ENCODE data around the gene MINDY3.

Gene MINDY3

DNA sequence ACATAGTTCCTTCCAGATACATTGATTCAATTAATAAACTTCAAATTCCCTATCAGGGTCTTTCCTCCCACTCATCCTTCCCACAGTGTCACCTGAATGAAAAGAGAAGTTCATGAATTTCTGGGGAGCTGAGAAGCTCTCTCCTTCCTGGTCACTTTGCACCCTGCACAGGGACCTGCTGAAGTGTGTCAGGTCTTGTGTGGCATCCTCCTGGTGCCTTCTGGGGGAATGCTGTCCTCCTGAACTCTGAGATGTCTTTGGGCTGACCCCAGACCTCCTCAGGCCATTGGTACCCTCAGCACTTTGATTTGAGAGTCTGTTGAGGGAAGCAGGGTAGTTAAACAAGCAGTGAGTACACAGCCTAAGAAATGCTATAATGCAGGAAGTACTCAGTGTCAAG, 101.0 kb downstream of the MINDY3 start:
- H3K9ac ChIP-seq (ENCODE audit: low read depth, low read length): no peak overlapping the region
- no peaks in the 10 kb centered on the region for H4K20me1 ChIP-seq (ENCODE audit: insufficient read depth, low read length)
- peaks cover 3% of the 10 kb centered on the region for H3K27me3 ChIP-seq (ENCODE audit: insufficient read depth, low read length, poor library complexity)
- DNase-seq: no peak
- no peak overlapping the region for H2AFZ ChIP-seq (ENCODE audit: low read depth, low read length)
- no peak for TF ChIP-seq EZH2 (IDR thresholded peaks at IDR 0.05; ENCODE audit: borderline replicate concordance, low read depth, low read length, severe bottlenecking)
- TF ChIP-seq, protein P1, sequence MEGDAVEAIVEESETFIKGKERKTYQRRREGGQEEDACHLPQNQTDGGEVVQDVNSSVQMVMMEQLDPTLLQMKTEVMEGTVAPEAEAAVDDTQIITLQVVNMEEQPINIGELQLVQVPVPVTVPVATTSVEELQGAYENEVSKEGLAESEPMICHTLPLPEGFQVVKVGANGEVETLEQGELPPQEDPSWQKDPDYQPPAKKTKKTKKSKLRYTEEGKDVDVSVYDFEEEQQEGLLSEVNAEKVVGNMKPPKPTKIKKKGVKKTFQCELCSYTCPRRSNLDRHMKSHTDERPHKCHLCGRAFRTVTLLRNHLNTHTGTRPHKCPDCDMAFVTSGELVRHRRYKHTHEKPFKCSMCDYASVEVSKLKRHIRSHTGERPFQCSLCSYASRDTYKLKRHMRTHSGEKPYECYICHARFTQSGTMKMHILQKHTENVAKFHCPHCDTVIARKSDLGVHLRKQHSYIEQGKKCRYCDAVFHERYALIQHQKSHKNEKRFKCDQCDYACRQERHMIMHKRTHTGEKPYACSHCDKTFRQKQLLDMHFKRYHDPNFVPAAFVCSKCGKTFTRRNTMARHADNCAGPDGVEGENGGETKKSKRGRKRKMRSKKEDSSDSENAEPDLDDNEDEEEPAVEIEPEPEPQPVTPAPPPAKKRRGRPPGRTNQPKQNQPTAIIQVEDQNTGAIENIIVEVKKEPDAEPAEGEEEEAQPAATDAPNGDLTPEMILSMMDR (IDR thresholded peaks at IDR 0.05; ENCODE audit: borderline replicate concordance, extremely low read depth, low read length, poor library complexity, severe bottlenecking): no peak
- no peak overlapping the region for H3K4me3 ChIP-seq (ENCODE audit: low read depth in 1 of 2, low read length in 2 of 2)
- H3K36me3 ChIP-seq (ENCODE audit: insufficient read depth, low read length): no peaks in the 10 kb centered on the region
- H3K4me2 ChIP-seq (ENCODE audit: insufficient read depth, low read length): no peak overlapping the region
- H3K9me3 ChIP-seq (ENCODE audit: insufficient read depth, low read length, severe bottlenecking): no peaks in the 10 kb centered on the region
- no peak overlapping the region for H3K27ac ChIP-seq (ENCODE audit: low read length)
- ATAC-seq (ENCODE audit: insufficient read depth, low read depth): no peak
- no peaks in the 10 kb centered on the region for H3K79me2 ChIP-seq (ENCODE audit: insufficient read depth, low read length)
- no peaks in the 10 kb centered on the region for H3K4me1 ChIP-seq (ENCODE audit: insufficient read depth, low read length)

DNA sequence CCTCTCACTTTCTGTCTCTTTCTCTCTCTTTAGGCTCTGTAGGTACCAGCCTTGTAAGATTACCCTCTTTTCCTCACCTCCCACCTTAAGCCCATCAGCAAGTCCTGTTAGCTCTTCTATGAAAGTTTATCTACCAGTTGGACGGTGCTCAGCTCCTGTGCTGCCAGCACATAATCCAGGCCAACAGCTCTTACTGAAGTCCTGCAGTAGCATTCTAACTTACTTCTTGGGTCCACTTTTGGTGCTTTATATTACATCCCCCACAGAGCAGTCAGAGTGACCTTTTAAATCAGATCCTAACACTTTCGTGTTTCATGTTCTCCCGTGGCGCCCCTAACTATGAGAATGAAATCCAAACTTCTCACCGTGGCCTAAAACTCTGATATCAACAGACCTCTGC, 101.7 kb downstream of the MINDY3 start:
- TF ChIP-seq EZH2 (IDR thresholded peaks at IDR 0.05; ENCODE audit: borderline replicate concordance, low read depth, low read length, severe bottlenecking): no peak
- TF ChIP-seq, protein P1 (IDR thresholded peaks at IDR 0.05; ENCODE audit: borderline replicate concordance, extremely low read depth, low read length, poor library complexity, severe bottlenecking): no peak
- H3K27ac ChIP-seq (ENCODE audit: low read length): no peak overlapping the region
- no peak overlapping the region for H3K9ac ChIP-seq (ENCODE audit: low read depth, low read length)
- H3K4me1 ChIP-seq (ENCODE audit: insufficient read depth, low read length): no peaks in the 10 kb centered on the region
- no peak overlapping the region for H3K4me3 ChIP-seq (ENCODE audit: low read depth in 1 of 2, low read length in 2 of 2)
- H3K36me3 ChIP-seq (ENCODE audit: insufficient read depth, low read length): no peaks in the 10 kb centered on the region
- no peaks in the 10 kb centered on the region for H3K79me2 ChIP-seq (ENCODE audit: insufficient read depth, low read length)
- no peak overlapping the region for H3K4me2 ChIP-seq (ENCODE audit: insufficient read depth, low read length)
- H3K9me3 ChIP-seq (ENCODE audit: insufficient read depth, low read length, severe bottlenecking): no peaks in the 10 kb centered on the region
- H4K20me1 ChIP-seq (ENCODE audit: insufficient read depth, low read length): no peaks in the 10 kb centered on the region
- no peak for DNase-seq
- peaks cover 3% of the 10 kb centered on the region for H3K27me3 ChIP-seq (ENCODE audit: insufficient read depth, low read length, poor library complexity)
- ATAC-seq (ENCODE audit: insufficient read depth, low read depth): no peak
- no peak overlapping the region for H2AFZ ChIP-seq (ENCODE audit: low read depth, low read length)

DNA sequence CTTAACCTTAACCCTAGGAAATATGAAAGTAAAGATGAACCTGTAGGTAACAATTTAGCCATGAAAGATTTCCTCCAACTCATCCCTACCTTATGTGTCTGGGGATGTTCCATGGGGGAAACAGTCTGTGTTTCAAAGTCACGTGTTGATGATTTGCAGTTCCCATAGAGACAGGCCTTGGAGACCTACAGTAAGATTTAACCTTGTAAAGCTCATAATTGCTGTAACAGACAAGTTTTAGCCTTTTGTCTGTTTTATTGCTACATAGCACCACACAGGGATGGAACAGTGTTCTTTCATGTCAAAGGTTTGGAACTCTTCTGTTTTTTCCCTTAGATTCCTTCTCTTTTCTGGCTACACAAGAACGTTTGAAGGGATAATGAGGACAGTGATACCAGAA, 105.4 kb downstream of the MINDY3 start:
- TF ChIP-seq, protein P1 (IDR thresholded peaks at IDR 0.05; ENCODE audit: borderline replicate concordance, extremely low read depth, low read length, poor library complexity, severe bottlenecking): no peak
- H2AFZ ChIP-seq (ENCODE audit: low read depth, low read length): no peak overlapping the region
- H3K9me3 ChIP-seq (ENCODE audit: insufficient read depth, low read length, severe bottlenecking): no peaks in the 10 kb centered on the region
- H4K20me1 ChIP-seq (ENCODE audit: insufficient read depth, low read length): no peaks in the 10 kb centered on the region
- ATAC-seq (ENCODE audit: insufficient read depth, low read depth): no peak
- H3K9ac ChIP-seq (ENCODE audit: low read depth, low read length): no peak overlapping the region
- no peaks in the 10 kb centered on the region for H3K4me1 ChIP-seq (ENCODE audit: insufficient read depth, low read length)
- no peak overlapping the region for H3K27ac ChIP-seq (ENCODE audit: low read length)
- H3K4me2 ChIP-seq (ENCODE audit: insufficient read depth, low read length): no peak overlapping the region
- H3K79me2 ChIP-seq (ENCODE audit: insufficient read depth, low read length): no peaks in the 10 kb centered on the region
- no peaks in the 10 kb centered on the region for H3K36me3 ChIP-seq (ENCODE audit: insufficient read depth, low read length)
- DNase-seq: no peak
- peaks cover 3% of the 10 kb centered on the region for H3K27me3 ChIP-seq (ENCODE audit: insufficient read depth, low read length, poor library complexity)
- H3K4me3 ChIP-seq (ENCODE audit: low read depth in 1 of 2, low read length in 2 of 2): no peak overlapping the region

DNA sequence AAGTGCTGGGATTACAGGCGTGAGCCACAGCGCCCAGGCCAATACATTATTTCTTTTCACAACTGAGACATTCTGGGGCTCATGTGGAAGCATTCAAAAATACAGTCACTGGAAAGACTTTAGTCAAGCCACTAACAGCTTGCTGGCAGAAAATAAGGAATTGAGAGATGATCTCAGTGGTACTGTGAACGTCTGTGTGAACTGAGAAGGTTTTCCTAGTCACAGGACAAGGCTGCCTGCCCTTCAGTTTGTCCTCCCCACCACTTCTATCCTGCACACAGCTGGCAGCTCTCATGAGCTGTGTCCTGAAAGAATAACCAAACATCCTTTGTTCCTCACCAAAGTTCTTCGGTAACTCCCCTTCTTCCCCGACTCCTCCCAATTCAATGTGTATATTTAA, 109.3 kb downstream of the MINDY3 start:
- no peaks in the 10 kb centered on the region for H4K20me1 ChIP-seq (ENCODE audit: insufficient read depth, low read length)
- H3K27me3 ChIP-seq (ENCODE audit: insufficient read depth, low read length, poor library complexity): no peaks in the 10 kb centered on the region

More for the DNA sequence above, 109.3 kb downstream of the MINDY3 start:
- H3K27ac ChIP-seq (ENCODE audit: low read length): no peak overlapping the region
- H3K36me3 ChIP-seq (ENCODE audit: insufficient read depth, low read length): no peaks in the 10 kb centered on the region
- H3K4me3 ChIP-seq (ENCODE audit: low read depth in 1 of 2, low read length in 2 of 2): no peak overlapping the region
- H3K9ac ChIP-seq (ENCODE audit: low read depth, low read length): no peak overlapping the region
- H3K9me3 ChIP-seq (ENCODE audit: insufficient read depth, low read length, severe bottlenecking): no peaks in the 10 kb centered on the region
- ATAC-seq (ENCODE audit: insufficient read depth, low read depth): no peak
- no peak for DNase-seq
- H2AFZ ChIP-seq (ENCODE audit: low read depth, low read length): no peak overlapping the region
- no peaks in the 10 kb centered on the region for H3K79me2 ChIP-seq (ENCODE audit: insufficient read depth, low read length)
- H3K4me2 ChIP-seq (ENCODE audit: insufficient read depth, low read length): no peak overlapping the region
- TF ChIP-seq, protein P1 (IDR thresholded peaks at IDR 0.05; ENCODE audit: borderline replicate concordance, extremely low read depth, low read length, poor library complexity, severe bottlenecking): no peak
- TF ChIP-seq EZH2 (IDR thresholded peaks at IDR 0.05; ENCODE audit: borderline replicate concordance, low read depth, low read length, severe bottlenecking): no peak
- H3K4me1 ChIP-seq (ENCODE audit: insufficient read depth, low read length): no peaks in the 10 kb centered on the region
